K562 (cell line): ENCODE measurements around the gene SLC39A13. TPM values are rescaled to one million over a fixed set of nuclear protein-coding genes. Genes with fewer than 3 reads are reported as not detected.

ENCODE experiments used
- BCLAF1 ChIP-seq, 2 experiments: fragments of 450-650 bp in 1 of 2; IDR thresholded peaks; 2 replicates each; pipeline ENCODE4 v1.6.1; 2011 to 2017; ENCODE audit warnings: low read depth in 2 of 2, antibody characterized with exemption in 1 of 2, borderline replicate concordance in 1 of 2, low read length in 1 of 2, mild to moderate bottlenecking in 1 of 2, mixed read lengths in 1 of 2; ENCODE audit not compliant: control insufficient read depth in 1 of 2
- BRD4 ChIP-seq: fragments of 200-600 bp; sonication (generic); IDR thresholded peaks from 2 replicates; pipeline ENCODE4 v1.6.1; 2017; ENCODE audit warnings: inconsistent platforms
- C11orf30 ChIP-seq: fragments of 450-650 bp; IDR thresholded peaks from 2 replicates; pipeline ENCODE4 v1.6.1; 2016; ENCODE audit warnings: low read depth, mild to moderate bottlenecking
- DACH1 ChIP-seq: fragments of 450-650 bp; IDR thresholded peaks from 2 replicates; pipeline ENCODE4 v1.6.1; 2018; ENCODE audit not compliant: partially characterized antibody
- EGR1 ChIP-seq: fragments of 450-650 bp; conservative IDR thresholded peaks from 2 replicates; pipeline ENCODE4 v1.6.1; 2017; ENCODE audit warnings: mild to moderate bottlenecking
- ETV5 ChIP-seq: sonication (generic); formaldehyde crosslinking; IDR thresholded peaks from 2 replicates; pipeline ENCODE4 v1.4.0; 2020; ENCODE audit warnings: low read depth, mild to moderate bottlenecking, missing genetic modification reagents
- FOXA1 ChIP-seq: fragments of 450-650 bp; IDR thresholded peaks from 2 replicates; pipeline ENCODE4 v1.6.1; 2016; ENCODE audit warnings: mild to moderate bottlenecking, borderline replicate concordance
- MCM7 ChIP-seq, 2 experiments: fragments of 450-650 bp; IDR thresholded peaks; 2 replicates each; pipeline ENCODE4 v1.6.1; 2016 to 2018
- MED1 ChIP-seq: sonication (generic); formaldehyde crosslinking; IDR thresholded peaks from 2 replicates; pipeline ENCODE4 v1.8.1; 2023; ENCODE audit warnings: missing genetic modification reagents, borderline replicate concordance
- MEF2D ChIP-seq: conservative IDR thresholded peaks from 2 replicates; pipeline ENCODE4 v1.6.1; 2016; ENCODE audit warnings: low read depth, missing genetic modification characterization, missing compliant biosample characterization
- MLX ChIP-seq, 2 experiments: fragments of 450-650 bp in 1 of 2; sonication (generic) in 1 of 2; formaldehyde crosslinking; conservative IDR thresholded peaks; 2 replicates each; pipeline versions ENCODE4 v1.4.0 to v1.8.1; 2020 to 2022; ENCODE audit warnings: mild to moderate bottlenecking in 1 of 2, missing genetic modification reagents in 1 of 2
- POLR2A ChIP-seq: fragments of 450-650 bp; conservative IDR thresholded peaks from 2 replicates; pipeline ENCODE4 v1.6.1; 2016
- RBFOX2 ChIP-seq: fragments of 200-400 bp; formaldehyde crosslinking; IDR thresholded peaks from 2 replicates; pipeline ENCODE4 v1.6.1; 2017; ENCODE audit warnings: low read depth, mild to moderate bottlenecking, low read length, moderate library complexity
- SREBF1 ChIP-seq: fragments of 150-350 bp; IDR thresholded peaks from 2 replicates; pipeline ENCODE4 v1.6.1; 2014; ENCODE audit warnings: antibody characterized with exemption, low read depth, low read length, borderline replicate concordance
- ZKSCAN8 ChIP-seq: fragments of 200-800 bp; sonication (Bioruptor generic); IDR thresholded peaks from 2 replicates; pipeline ENCODE4 v1.6.1; 2016; ENCODE audit warnings: missing genetic modification characterization, missing compliant biosample characterization
- ZNF253 ChIP-seq: fragments of 250-450 bp; sonication (Bioruptor Pico); conservative IDR thresholded peaks from 2 replicates; pipeline ENCODE4 v1.6.1; 2021; ENCODE audit warnings: mild to moderate bottlenecking
- ZNF766 ChIP-seq: fragments of 200-800 bp; sonication (Bioruptor generic); conservative IDR thresholded peaks from 2 replicates; pipeline ENCODE4 v1.6.1; 2016; ENCODE audit warnings: missing genetic modification characterization, missing compliant biosample characterization
- polyA plus RNA-seq, 8 experiments: library from polyadenylated mRNA; depleted of rRNA in 4 of 8; stranded (reverse) in 5 of 8; unstranded in 3 of 8; fragments of >200 nt; fragmentation: Nextera tagmentation in 2 of 8; fragmentation: Illumina TruSeq in 1 of 8; extraction: Ambion mirVana in 2 of 8; extraction: Trizol in 1 of 8; gene quantifications; 2 replicates each; pipeline versions ENCODE4 v1.2.1 to v1.2.3, GENCODE V29; 2011 to 2014; ENCODE audit warnings: inconsistent platforms in 1 of 8, missing spikeins in 1 of 8
- total RNA-seq, 7 experiments: library from RNA; depleted of rRNA in 6 of 7; stranded (reverse); fragments of >200 nt in 6 of 7; fragmentation: Illumina TruSeq in 2 of 7; extraction: Trizol in 2 of 7; gene quantifications; 2 replicates each; pipeline versions ENCODE4 v1.2.1 to v1.2.3, GENCODE V29; 2011 to 2021; ENCODE audit warnings: low replicate concordance in 1 of 7
- TF ChIP-seq, protein P1 (sequence below): sonication (generic); formaldehyde crosslinking; IDR thresholded peaks from 2 replicates; pipeline ENCODE4 v1.8.1; 2023; ENCODE audit warnings: mild to moderate bottlenecking, missing genetic modification reagents, moderate library complexity
- TF ChIP-seq, protein P2 (sequence below): fragments of 450-650 bp; formaldehyde crosslinking; IDR thresholded peaks from 2 replicates; pipeline ENCODE4 v1.4.0; 2020; ENCODE audit warnings: mild to moderate bottlenecking
- TF ChIP-seq, protein P3 (sequence below): fragments of 250-450 bp; sonication (Bioruptor Pico); IDR thresholded peaks from 2 replicates; pipeline ENCODE4 v1.8.0; 2022; ENCODE audit warnings: inconsistent platforms

Gene SLC39A13
- total and polyA plus RNA-seq, 9 of the 15 experiments (the other 6 are each of a cell fraction or from before 2014, with no cell fraction given), result 0.17 to 15.9 (median 3.2) TPM

- TF ChIP-seq EGR1 (peak; percentile 95), ZNF253 (CRISPR knock-in tag) (no peak), MED1 (CRISPR knock-in tag) (no peak), ETV5 (CRISPR knock-in tag) (peak; percentile 53; the same call in 1 of the 2 replicates), SREBF1 (no peak), POLR2A (0 out of 2 replicates have a peak, but pooled peaks have one; percentile 38), MLX (CRISPR knock-in tag; conservative IDR thresholded peaks at IDR 0.05) (no peak), MEF2D (tag) (no peak), FOXA1 (no peak), ZNF766 (no peak), DACH1 (peak; percentile 19), MCM7 (IDR thresholded peaks at IDR 0.05) (no peak), BRD4 (peak; percentile 3; the same call in 1 of the 2 replicates), BCLAF1 (IDR thresholded peaks at IDR 0.05; ENCODE audit: borderline replicate concordance in 1 of 2, control insufficient read depth in 1 of 2, low read depth in 2 of 2, low read length in 1 of 2) (no peak), RBFOX2 (peak; percentile 54; the same call in 1 of the 2 replicates), ZKSCAN8 (no peak), C11orf30 (no peak)
- TF ChIP-seq, protein P1, sequence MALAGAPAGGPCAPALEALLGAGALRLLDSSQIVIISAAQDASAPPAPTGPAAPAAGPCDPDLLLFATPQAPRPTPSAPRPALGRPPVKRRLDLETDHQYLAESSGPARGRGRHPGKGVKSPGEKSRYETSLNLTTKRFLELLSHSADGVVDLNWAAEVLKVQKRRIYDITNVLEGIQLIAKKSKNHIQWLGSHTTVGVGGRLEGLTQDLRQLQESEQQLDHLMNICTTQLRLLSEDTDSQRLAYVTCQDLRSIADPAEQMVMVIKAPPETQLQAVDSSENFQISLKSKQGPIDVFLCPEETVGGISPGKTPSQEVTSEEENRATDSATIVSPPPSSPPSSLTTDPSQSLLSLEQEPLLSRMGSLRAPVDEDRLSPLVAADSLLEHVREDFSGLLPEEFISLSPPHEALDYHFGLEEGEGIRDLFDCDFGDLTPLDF, result no peak
- TF ChIP-seq, protein P2, sequence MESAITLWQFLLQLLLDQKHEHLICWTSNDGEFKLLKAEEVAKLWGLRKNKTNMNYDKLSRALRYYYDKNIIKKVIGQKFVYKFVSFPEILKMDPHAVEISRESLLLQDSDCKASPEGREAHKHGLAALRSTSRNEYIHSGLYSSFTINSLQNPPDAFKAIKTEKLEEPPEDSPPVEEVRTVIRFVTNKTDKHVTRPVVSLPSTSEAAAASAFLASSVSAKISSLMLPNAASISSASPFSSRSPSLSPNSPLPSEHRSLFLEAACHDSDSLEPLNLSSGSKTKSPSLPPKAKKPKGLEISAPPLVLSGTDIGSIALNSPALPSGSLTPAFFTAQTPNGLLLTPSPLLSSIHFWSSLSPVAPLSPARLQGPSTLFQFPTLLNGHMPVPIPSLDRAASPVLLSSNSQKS (CRISPR knock-in tag), result no peak
- TF ChIP-seq, protein P3, sequence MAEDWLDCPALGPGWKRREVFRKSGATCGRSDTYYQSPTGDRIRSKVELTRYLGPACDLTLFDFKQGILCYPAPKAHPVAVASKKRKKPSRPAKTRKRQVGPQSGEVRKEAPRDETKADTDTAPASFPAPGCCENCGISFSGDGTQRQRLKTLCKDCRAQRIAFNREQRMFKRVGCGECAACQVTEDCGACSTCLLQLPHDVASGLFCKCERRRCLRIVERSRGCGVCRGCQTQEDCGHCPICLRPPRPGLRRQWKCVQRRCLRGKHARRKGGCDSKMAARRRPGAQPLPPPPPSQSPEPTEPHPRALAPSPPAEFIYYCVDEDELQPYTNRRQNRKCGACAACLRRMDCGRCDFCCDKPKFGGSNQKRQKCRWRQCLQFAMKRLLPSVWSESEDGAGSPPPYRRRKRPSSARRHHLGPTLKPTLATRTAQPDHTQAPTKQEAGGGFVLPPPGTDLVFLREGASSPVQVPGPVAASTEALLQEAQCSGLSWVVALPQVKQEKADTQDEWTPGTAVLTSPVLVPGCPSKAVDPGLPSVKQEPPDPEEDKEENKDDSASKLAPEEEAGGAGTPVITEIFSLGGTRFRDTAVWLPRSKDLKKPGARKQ (CRISPR knock-in tag), result no peak
These were observed 8.3 kb upstream of the SLC39A13 start (continued) for GRCh38 chr11:47399860-47400767.
